Kidney epithelial cell (primary cell): ENCODE results near the gene BRMS1L. TPM values are rescaled to one million over a fixed set of nuclear protein-coding genes. Genes with fewer than 3 reads are reported as not detected.
A peak's percentile ranks its signal among the peaks of the same experiment; 100 is the strongest.
"Not testable (repeated sequence)": the region's sequence is repeated elsewhere in the genome, so short reads cannot be mapped to it uniquely, and the experiment has no call there.

Experiments
- DNase-seq: peaks from one replicate; pipeline ENCODE4 v3.0.0-alpha.2; 2010; ENCODE audit warnings: low read depth
- H3K27me3 ChIP-seq: 2 replicates; pipeline ENCODE4 v1.6.0; 2011; ENCODE audit warnings: low read length; ENCODE audit not compliant: control insufficient read depth, insufficient read depth
- H3K36me3 ChIP-seq: 2 replicates; pipeline ENCODE4 v1.5.1; 2011; ENCODE audit warnings: low read length; ENCODE audit not compliant: control insufficient read depth, insufficient read depth
- H3K4me3 ChIP-seq: 2 replicates; pipeline ENCODE4 v1.5.1; 2011; ENCODE audit warnings: low read depth, mild to moderate bottlenecking, control low read depth, low read length
- CTCF ChIP-seq: IDR thresholded peaks from 2 replicates; pipeline ENCODE4 v1.5.1; 2011; ENCODE audit warnings: mild to moderate bottlenecking, moderate library complexity, low read length, control low read depth, inconsistent platforms; ENCODE audit not compliant: insufficient read depth, poor library complexity, severe bottlenecking
- total RNA-seq: library from RNA; depleted of rRNA; stranded (reverse); fragments of >200 nt; gene quantifications from 2 replicates; pipeline ENCODE4 v1.2.3, GENCODE V29; 2015

The BRMS1L gene, protein sequence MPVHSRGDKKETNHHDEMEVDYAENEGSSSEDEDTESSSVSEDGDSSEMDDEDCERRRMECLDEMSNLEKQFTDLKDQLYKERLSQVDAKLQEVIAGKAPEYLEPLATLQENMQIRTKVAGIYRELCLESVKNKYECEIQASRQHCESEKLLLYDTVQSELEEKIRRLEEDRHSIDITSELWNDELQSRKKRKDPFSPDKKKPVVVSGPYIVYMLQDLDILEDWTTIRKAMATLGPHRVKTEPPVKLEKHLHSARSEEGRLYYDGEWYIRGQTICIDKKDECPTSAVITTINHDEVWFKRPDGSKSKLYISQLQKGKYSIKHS
- total RNA-seq = 5.6 and 6.4 TPM in 2 replicates

DNA sequence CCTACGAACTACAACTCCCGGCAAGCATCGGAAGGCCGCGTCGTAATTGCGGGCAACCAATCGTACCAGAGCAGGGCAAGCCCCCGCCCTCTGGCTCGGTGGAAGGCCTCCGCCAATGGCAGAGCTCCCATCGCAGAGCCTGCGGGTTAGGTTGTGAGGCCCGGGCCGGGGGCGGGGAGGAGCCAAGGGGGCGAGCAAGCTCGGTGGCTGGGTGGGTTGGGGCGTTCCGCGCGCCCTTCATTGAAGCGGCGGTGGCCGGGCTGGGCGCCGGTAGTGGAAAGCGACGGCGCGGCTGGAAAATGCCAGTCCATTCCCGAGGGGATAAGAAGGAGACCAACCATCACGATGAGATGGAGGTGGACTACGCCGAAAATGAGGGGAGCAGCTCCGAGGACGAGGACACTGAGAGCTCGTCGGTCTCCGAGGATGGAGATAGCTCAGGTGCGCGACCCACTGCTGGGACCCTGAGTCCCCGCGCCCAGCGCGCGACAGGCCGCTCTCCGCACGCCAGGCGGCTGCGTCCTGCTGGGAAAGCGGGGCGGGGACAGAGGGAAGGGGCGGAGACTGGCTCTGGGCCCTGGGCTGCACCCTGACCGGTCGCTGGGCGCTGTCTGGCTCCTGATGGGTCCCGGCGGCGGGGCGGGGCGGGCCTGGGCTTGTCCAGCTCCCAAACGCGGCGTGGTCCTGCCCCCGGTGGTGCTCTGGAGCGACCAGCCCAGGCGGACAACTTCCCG lies at the start of gene BRMS1L:
Gene BRMS1L, plus strand, starts transcription at position 121 of the 734 bp plus-strand sequence. Its CDS starts 179 bp downstream, at position 300.
- no peaks in the 10 kb centered on the region for H3K36me3 ChIP-seq
- no peaks in the 10 kb centered on the region for H3K27me3 ChIP-seq
- peak; percentile 98 for DNase-seq
- H3K4me3 ChIP-seq = peak within 1 kb of the TSS; percentile 81
- no peak for TF ChIP-seq CTCF

DNA sequence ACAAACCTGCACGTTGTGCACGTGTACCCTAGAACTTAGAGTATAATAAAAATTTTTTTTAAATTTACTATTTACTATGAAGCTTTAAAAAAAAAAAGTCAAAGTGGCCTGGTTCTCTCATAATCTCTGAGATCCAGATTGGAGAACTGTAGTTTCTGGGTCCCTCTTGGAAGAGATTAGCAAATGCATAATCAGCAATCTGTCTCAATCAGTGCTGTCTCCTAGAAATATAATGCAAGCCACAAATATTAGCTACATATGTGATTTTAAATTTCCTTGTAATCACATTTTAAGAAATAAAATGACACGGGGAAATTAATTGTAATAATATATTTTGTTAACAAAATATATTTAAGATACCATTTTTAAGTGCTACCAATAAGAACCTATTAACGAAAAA lies 49.3 kb upstream of the BRMS1L start:
- no peak for TF ChIP-seq CTCF
- Histone ChIP-seq H3K27me3 (no peaks in the 10 kb centered on the region), H3K4me3 (no peak overlapping the region), H3K36me3 (no peaks in the 10 kb centered on the region)
- no peak for DNase-seq

DNA sequence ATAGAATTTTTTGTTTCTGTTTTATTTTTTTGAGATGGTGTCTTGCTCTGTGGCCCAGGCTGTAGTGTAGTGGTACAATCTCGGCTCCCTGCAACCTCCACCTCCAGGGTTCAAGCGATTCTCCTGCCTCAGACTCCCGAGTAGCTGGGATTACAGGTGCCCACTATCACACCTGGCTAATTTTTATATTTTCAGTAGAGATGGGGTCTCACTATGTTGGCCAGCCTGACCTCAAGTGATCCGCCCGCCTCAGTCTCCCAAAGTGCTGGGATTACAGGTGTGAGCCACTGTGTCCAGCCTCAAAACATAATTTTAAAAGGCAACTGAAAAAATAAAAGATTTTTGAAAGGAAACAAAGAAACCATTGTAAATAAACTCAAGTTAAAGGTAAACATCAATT lies 48.6 kb upstream of the BRMS1L start:
- not testable (repeated sequence) for H3K36me3 ChIP-seq, DNase-seq, H3K27me3 ChIP-seq, H3K4me3 ChIP-seq

- Histone ChIP-seq H3K36me3 (no peaks in the 10 kb centered on the region), H3K4me3 (no peak overlapping the region), H3K27me3 (no peaks in the 10 kb centered on the region)
- no peak for TF ChIP-seq CTCF
- DNase-seq = no peak
Observed at GRCh38 chr14:35779368-35779767, 46.8 kb upstream of the BRMS1L start.

GRCh38 chr14:35783699-35784098 lies 42.4 kb upstream of the BRMS1L start:
- TF ChIP-seq CTCF = no peak
- no peaks in the 10 kb centered on the region for H3K36me3 ChIP-seq
- no peaks in the 10 kb centered on the region for H3K27me3 ChIP-seq
- DNase-seq = no peak
- H3K4me3 ChIP-seq = no peak overlapping the region

DNA sequence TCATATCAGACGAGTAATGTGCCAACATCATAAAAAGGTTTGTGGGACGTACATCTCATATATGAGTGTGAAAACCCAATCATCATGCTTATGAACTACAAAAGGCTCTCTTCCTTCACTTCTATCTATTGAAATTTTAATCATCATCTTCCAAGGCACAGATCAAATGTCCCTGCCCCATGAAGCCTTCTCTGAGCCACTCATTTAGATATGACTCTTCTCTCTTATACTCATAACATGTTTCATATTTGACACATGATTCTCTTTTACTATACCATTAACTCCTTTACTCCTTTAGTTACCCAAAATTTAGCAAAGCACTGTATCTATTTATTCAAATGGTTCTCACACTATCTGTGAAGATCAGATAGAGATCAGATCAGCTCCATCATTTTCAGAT lies 39.3 kb upstream of the BRMS1L start:
- DNase-seq = no peak
- no peak overlapping the region for H3K4me3 ChIP-seq
- no peak for TF ChIP-seq CTCF
- H3K36me3 ChIP-seq = no peaks in the 10 kb centered on the region
- H3K27me3 ChIP-seq = no peaks in the 10 kb centered on the region
